ENCODE data around the gene CNTNAP5.

Gene CNTNAP5

DNA sequence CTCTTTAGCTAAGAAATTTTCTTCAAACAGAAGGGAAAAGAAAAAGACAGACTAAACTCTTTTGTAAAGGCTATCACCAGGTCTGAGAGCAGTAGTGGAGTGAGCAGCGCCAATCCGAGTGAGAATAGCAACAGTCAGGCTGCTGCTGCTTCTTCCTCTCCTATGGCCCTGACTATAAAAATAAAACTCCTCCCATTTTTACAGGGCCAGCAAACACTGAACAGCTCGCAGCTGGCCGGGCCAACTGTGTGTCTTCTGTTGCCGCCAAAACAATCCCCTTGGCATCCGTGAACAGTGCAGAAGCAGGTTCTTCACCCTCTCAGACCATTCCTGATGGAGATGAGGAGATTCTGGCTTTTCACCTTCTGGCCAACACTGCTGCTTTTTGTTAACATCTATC, 124.5 kb downstream of the CNTNAP5 start:
- Histone ChIP-seq H3K4me3 (ENCODE audit: extremely low read depth, insufficient read depth, low read length, poor library complexity, severe bottlenecking) (no peak overlapping the region), H3K9me3 (ENCODE audit: control insufficient read depth, low read length) (no peaks in the 10 kb centered on the region), H3K36me3 (ENCODE audit: control insufficient read depth, insufficient read depth, low read length) (no peaks in the 10 kb centered on the region), H3K4me1 (ENCODE audit: control insufficient read depth, insufficient read depth, low read length, poor library complexity, severe bottlenecking) (no peaks in the 10 kb centered on the region), H3K27ac (ENCODE audit: low read depth, low read length, severe bottlenecking) (no peak overlapping the region)
- 87 to 91% methylated on average over 3 to 5 of the region's 6 CpGs for WGBS, 2 experiments (ENCODE audit: insufficient coverage in 2 of 2)

DNA sequence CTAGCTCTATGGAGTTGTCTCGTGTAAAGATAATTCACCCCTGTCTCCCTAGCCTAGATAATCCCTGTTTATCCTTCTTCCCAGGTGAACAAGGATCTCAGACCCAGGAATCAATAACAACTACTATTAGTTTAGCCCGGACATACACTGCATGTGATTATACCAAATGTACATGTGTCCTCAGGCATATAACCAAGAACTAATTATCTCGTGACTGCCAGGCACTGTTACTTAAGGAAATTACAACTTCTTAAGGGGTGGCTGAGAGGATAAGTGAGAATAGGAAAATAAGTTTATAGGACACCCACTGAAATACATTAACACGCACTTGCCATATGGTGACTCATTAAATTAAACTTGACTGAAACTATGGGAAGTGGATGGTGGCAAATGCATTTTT, 126.6 kb downstream of the CNTNAP5 start:
- H3K4me3 ChIP-seq (ENCODE audit: extremely low read depth, insufficient read depth, low read length, poor library complexity, severe bottlenecking) = no peak overlapping the region
- H3K9me3 ChIP-seq (ENCODE audit: control insufficient read depth, low read length) = no peaks in the 10 kb centered on the region
- H3K36me3 ChIP-seq (ENCODE audit: control insufficient read depth, insufficient read depth, low read length) = no peaks in the 10 kb centered on the region
- WGBS, 2 experiments (ENCODE audit: insufficient coverage in 2 of 2) = 82 to 100% methylated on average over 1 to 2 of the region's 4 CpGs
- no peak overlapping the region for H3K27ac ChIP-seq (ENCODE audit: low read depth, low read length, severe bottlenecking)
- H3K4me1 ChIP-seq (ENCODE audit: control insufficient read depth, insufficient read depth, low read length, poor library complexity, severe bottlenecking) = no peaks in the 10 kb centered on the region

DNA sequence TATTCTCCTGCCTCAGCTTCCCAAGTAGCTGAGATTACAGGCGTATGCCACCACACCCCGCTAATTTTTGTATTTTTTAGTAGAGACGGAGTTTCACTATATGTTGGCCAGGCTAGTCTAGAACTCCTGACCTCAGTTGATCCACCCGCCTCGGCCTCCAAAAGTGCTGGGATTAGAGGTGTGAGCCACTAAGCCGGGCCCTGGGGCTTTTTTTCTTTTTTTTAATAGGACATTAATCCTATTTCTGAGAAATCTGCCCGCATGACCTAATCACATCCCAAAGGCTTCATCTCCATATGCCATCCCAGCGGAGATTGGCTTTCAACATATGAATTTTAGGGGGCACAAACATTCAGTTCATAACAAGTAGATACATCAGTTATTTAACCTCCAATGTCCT, 128.6 kb downstream of the CNTNAP5 start:
- WGBS, 2 experiments (ENCODE audit: insufficient coverage in 2 of 2) = 89 to 95% methylated on average over 3 to 7 of the region's 8 CpGs
- H3K36me3 ChIP-seq (ENCODE audit: control insufficient read depth, insufficient read depth, low read length) = no peaks in the 10 kb centered on the region
- no peaks in the 10 kb centered on the region for H3K4me1 ChIP-seq (ENCODE audit: control insufficient read depth, insufficient read depth, low read length, poor library complexity, severe bottlenecking)
- H3K27ac ChIP-seq (ENCODE audit: low read depth, low read length, severe bottlenecking) = no peak overlapping the region
- H3K4me3 ChIP-seq (ENCODE audit: extremely low read depth, insufficient read depth, low read length, poor library complexity, severe bottlenecking) = no peak overlapping the region
- H3K9me3 ChIP-seq (ENCODE audit: control insufficient read depth, low read length) = no peaks in the 10 kb centered on the region

DNA sequence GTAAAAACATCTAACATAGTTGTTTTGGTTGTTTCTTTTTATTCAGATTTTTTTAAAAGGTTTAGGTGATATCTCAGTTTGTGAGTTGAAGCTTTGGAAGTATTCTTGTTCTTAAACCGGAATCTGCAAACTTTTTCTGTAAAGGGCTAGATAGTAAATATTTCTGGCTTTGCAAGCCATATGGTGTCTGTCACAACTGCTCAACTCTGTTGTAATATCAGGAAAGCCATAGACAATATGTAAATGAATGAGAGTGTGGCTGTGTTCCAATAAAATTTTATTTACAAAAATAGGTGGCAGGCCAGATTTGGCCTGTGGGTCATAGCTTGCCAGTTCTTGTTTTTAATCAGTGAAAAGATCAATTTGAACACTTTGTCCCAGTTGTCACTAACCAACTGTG, 134.1 kb downstream of the CNTNAP5 start:
- no peak overlapping the region for H3K27ac ChIP-seq (ENCODE audit: low read depth, low read length, severe bottlenecking)
- H3K36me3 ChIP-seq (ENCODE audit: control insufficient read depth, insufficient read depth, low read length) = no peaks in the 10 kb centered on the region
- H3K4me3 ChIP-seq (ENCODE audit: extremely low read depth, insufficient read depth, low read length, poor library complexity, severe bottlenecking) = no peak overlapping the region
- no peaks in the 10 kb centered on the region for H3K9me3 ChIP-seq (ENCODE audit: control insufficient read depth, low read length)
- 100% methylated on average over 1 of the region's 1 CpG; no CpG with 5 or more reads in 1 of the 2 experiments for WGBS, 2 experiments (ENCODE audit: insufficient coverage in 2 of 2)
- H3K4me1 ChIP-seq (ENCODE audit: control insufficient read depth, insufficient read depth, low read length, poor library complexity, severe bottlenecking) = no peaks in the 10 kb centered on the region

DNA sequence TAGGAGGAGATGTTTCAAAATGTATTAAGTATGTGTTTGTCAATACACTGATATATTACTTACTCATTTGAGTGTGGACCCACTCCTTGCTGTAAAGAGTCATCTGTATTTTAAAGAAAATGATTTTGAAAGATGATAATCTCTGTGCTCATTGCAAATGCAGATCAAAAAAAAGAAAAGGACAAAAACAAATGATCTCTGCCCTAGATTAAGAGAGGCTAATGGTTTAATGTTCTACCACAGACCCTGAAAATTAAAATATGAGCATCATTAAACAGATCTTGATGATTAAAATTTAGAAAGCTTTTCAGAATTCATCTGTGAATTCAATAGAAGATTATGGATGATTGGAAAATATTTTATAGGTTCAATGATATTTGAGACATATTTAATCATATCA, 136.5 kb downstream of the CNTNAP5 start:
- H3K4me3 ChIP-seq (ENCODE audit: extremely low read depth, insufficient read depth, low read length, poor library complexity, severe bottlenecking) = no peak overlapping the region
- H3K9me3 ChIP-seq (ENCODE audit: control insufficient read depth, low read length) = no peaks in the 10 kb centered on the region
- no peaks in the 10 kb centered on the region for H3K36me3 ChIP-seq (ENCODE audit: control insufficient read depth, insufficient read depth, low read length)
- H3K27ac ChIP-seq (ENCODE audit: low read depth, low read length, severe bottlenecking) = no peak overlapping the region
- H3K4me1 ChIP-seq (ENCODE audit: control insufficient read depth, insufficient read depth, low read length, poor library complexity, severe bottlenecking) = no peaks in the 10 kb centered on the region

DNA sequence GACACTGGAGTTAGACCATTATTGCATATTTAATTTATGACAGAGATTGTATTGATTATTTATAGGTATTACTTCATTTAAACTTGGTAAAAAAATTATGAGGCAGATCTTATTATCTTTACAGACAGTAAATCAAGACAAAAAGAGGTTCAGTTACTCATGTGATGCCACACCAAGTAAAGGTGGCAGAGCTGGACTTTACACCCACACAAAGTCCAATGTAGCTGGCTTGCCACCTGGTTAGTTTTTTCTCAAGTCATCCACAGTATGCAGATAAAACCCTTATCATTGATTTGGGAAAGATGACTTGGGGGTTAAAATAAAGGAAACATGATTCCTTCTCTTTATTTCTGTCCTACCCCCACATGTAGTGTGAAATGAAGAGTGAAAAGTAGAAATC, 137.2 kb downstream of the CNTNAP5 start:
- Histone ChIP-seq H3K27ac (ENCODE audit: low read depth, low read length, severe bottlenecking) (no peak overlapping the region), H3K36me3 (ENCODE audit: control insufficient read depth, insufficient read depth, low read length) (no peaks in the 10 kb centered on the region), H3K4me1 (ENCODE audit: control insufficient read depth, insufficient read depth, low read length, poor library complexity, severe bottlenecking) (no peaks in the 10 kb centered on the region), H3K4me3 (ENCODE audit: extremely low read depth, insufficient read depth, low read length, poor library complexity, severe bottlenecking) (no peak overlapping the region), H3K9me3 (ENCODE audit: control insufficient read depth, low read length) (no peaks in the 10 kb centered on the region)

DNA sequence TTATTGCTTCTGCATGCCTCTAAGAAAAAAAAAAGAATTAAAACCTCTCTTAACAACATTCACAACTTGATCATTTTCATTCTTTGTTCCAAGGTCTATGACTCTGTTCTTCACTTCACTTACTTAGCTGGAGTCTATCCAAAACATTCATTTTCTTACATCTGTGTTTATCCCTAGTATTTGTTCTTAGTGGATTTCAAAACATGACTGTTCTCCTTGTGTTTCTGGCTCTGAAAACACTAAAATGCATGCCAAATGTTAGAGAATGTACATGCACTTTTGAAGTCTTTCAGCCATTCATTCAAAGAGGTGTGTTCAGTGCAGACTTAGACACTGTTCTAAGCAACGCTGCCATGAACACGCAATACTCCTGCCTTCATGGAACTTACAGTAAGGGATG, 138.8 kb downstream of the CNTNAP5 start:
- H3K36me3 ChIP-seq (ENCODE audit: control insufficient read depth, insufficient read depth, low read length) = no peaks in the 10 kb centered on the region

DNA sequence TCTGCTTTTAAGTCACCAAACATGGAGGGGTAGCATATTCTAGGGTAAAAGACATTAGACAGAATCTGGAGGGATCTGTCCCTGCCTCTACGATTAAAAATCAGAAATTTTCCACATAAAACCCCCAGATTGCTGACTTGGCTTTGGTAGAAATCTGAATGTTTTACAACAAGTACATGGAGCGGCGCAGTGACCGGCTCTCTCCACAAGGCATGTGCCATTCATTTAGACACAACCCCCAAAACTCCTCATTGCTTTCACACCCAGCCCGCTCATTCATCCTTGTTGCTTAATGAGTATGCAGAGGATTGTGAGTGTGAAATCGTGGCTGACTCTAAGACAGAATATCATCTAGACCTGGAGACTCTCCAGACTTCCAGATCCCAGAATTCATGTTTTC, 140.6 kb downstream of the CNTNAP5 start:
- H3K9me3 ChIP-seq (ENCODE audit: control insufficient read depth, low read length) = no peaks in the 10 kb centered on the region
- H3K4me3 ChIP-seq (ENCODE audit: extremely low read depth, insufficient read depth, low read length, poor library complexity, severe bottlenecking) = no peak overlapping the region
- H3K27ac ChIP-seq (ENCODE audit: low read depth, low read length, severe bottlenecking) = no peak overlapping the region
- H3K36me3 ChIP-seq (ENCODE audit: control insufficient read depth, insufficient read depth, low read length) = no peaks in the 10 kb centered on the region
- no peaks in the 10 kb centered on the region for H3K4me1 ChIP-seq (ENCODE audit: control insufficient read depth, insufficient read depth, low read length, poor library complexity, severe bottlenecking)
- WGBS, 2 experiments (ENCODE audit: insufficient coverage in 2 of 2) = 100% methylated on average over 1 to 2 of the region's 6 CpGs

More for the DNA sequence above, 138.8 kb downstream of the CNTNAP5 start:
- WGBS, 2 experiments (ENCODE audit: insufficient coverage in 2 of 2) = 86 to 100% methylated on average over 1 to 2 of the region's 2 CpGs
- no peaks in the 10 kb centered on the region for H3K4me1 ChIP-seq (ENCODE audit: control insufficient read depth, insufficient read depth, low read length, poor library complexity, severe bottlenecking)
- no peak overlapping the region for H3K27ac ChIP-seq (ENCODE audit: low read depth, low read length, severe bottlenecking)
- no peak overlapping the region for H3K4me3 ChIP-seq (ENCODE audit: extremely low read depth, insufficient read depth, low read length, poor library complexity, severe bottlenecking)
- no peaks in the 10 kb centered on the region for H3K9me3 ChIP-seq (ENCODE audit: control insufficient read depth, low read length)

DNA sequence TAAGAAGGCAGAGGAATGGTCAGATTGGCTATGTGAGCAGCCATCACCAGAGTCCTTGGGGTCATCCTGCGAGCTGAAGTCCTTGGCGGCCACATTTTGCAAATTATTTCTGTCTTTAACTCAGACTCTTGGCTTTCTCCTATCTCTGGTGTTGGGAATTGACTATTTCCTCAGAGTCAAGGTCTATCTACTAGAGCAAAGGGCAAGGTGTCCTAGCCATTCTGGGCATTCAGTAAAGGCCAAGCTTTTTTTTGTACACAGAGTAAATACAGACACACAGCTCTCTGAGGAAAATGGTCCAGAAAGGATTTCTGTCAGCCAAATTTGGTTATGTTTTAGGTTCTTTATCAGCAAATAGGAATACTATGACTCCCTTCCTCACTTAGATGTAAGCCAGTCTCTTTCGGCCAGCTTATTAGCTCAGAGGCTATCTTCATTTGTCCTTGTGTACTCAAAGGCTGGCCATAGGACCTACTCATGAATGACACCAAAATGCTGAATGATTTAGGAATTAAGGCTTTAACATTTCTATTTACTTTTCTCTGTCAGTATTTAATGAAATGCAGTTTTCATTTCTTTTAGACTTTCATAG, 146.5 kb downstream of the CNTNAP5 start:
- WGBS, 2 experiments (ENCODE audit: insufficient coverage in 2 of 2) = 75 to 100% methylated on average over 1 to 2 of the region's 3 CpGs
- H3K4me3 ChIP-seq (ENCODE audit: extremely low read depth, insufficient read depth, low read length, poor library complexity, severe bottlenecking) = no peak overlapping the region
- no peaks in the 10 kb centered on the region for H3K4me1 ChIP-seq (ENCODE audit: control insufficient read depth, insufficient read depth, low read length, poor library complexity, severe bottlenecking)
- no peaks in the 10 kb centered on the region for H3K9me3 ChIP-seq (ENCODE audit: control insufficient read depth, low read length)
- no peak overlapping the region for H3K27ac ChIP-seq (ENCODE audit: low read depth, low read length, severe bottlenecking)
- H3K36me3 ChIP-seq (ENCODE audit: control insufficient read depth, insufficient read depth, low read length) = no peaks in the 10 kb centered on the region

DNA sequence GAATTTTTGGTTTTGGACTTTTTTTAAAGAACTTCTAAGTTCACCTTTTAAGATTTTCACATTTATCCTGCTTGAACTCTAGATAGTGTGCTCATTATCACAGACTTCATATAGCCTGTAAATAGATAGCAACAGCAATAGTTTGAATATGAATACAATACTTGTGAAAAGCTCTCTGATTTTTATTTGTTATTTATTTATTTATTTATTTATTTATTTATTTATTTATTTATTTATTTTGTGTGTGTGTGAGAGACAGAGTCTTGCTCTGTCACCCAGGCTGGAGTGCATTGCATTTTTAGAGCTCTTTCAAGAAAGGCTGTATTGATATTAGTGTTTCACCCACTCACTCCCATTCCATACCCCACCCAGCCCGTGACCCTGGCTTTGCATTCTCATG, 153.6 kb downstream of the CNTNAP5 start:
- H3K9me3 ChIP-seq (ENCODE audit: control insufficient read depth, low read length) = no peaks in the 10 kb centered on the region
- H3K27ac ChIP-seq (ENCODE audit: low read depth, low read length, severe bottlenecking) = no peak overlapping the region
- H3K4me3 ChIP-seq (ENCODE audit: extremely low read depth, insufficient read depth, low read length, poor library complexity, severe bottlenecking) = no peak overlapping the region
- H3K4me1 ChIP-seq (ENCODE audit: control insufficient read depth, insufficient read depth, low read length, poor library complexity, severe bottlenecking) = no peaks in the 10 kb centered on the region
- WGBS, 2 experiments (ENCODE audit: insufficient coverage in 2 of 2) = no CpG with 5 or more reads among the region's 1 CpG
- H3K36me3 ChIP-seq (ENCODE audit: control insufficient read depth, insufficient read depth, low read length) = no peaks in the 10 kb centered on the region

DNA sequence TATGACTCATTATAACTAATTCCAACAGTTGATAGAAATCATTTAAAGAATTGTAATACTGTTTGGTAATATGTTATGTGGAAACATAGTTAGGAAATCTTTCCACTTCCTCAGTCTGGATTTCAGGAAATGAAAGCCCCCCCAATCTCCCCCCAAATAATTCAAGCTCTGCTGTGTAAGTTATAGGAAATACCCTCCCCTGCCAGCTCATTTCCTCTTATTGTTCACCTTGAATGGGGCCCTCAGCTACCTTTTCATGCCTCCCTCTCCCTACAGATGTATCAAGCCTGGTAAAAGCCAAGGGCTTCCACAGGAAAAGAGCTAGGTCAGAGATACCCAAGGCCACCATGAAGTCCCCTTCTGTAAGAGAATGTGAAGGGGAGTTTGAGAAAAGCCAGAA, 155.5 kb downstream of the CNTNAP5 start:
- H3K36me3 ChIP-seq (ENCODE audit: control insufficient read depth, insufficient read depth, low read length) = no peaks in the 10 kb centered on the region
- no peaks in the 10 kb centered on the region for H3K9me3 ChIP-seq (ENCODE audit: control insufficient read depth, low read length)
- H3K4me1 ChIP-seq (ENCODE audit: control insufficient read depth, insufficient read depth, low read length, poor library complexity, severe bottlenecking) = no peaks in the 10 kb centered on the region
- H3K27ac ChIP-seq (ENCODE audit: low read depth, low read length, severe bottlenecking) = no peak overlapping the region
- no peak overlapping the region for H3K4me3 ChIP-seq (ENCODE audit: extremely low read depth, insufficient read depth, low read length, poor library complexity, severe bottlenecking)

DNA sequence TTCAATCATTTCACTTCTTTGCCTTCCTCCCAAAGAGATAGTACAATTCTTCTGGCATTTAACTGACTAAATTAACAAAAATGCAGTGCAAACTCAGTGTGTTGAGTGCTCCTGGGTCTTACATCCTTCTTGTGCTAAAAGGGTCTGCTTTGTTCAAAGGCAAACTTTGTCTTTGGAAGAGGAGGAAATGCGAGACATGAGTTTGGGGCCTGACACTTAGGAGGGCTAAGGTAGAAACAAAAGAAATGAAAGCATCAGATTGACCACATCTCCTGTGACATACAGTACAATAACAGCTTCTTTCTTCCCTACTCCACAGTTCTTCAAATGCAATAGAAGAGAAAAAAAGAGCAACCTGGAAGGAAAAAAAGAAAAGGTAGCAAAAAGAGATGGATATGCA, 161.7 kb downstream of the CNTNAP5 start:
- Histone ChIP-seq H3K9me3 (ENCODE audit: control insufficient read depth, low read length) (no peaks in the 10 kb centered on the region), H3K4me1 (ENCODE audit: control insufficient read depth, insufficient read depth, low read length, poor library complexity, severe bottlenecking) (peaks cover 2% of the 10 kb centered on the region), H3K27ac (ENCODE audit: low read depth, low read length, severe bottlenecking) (no peak overlapping the region), H3K36me3 (ENCODE audit: control insufficient read depth, insufficient read depth, low read length) (no peaks in the 10 kb centered on the region), H3K4me3 (ENCODE audit: extremely low read depth, insufficient read depth, low read length, poor library complexity, severe bottlenecking) (no peak overlapping the region)
- WGBS, 2 experiments (ENCODE audit: insufficient coverage in 2 of 2) = no CpG with 5 or more reads among the region's 1 CpG
